Spleen (tissue), 7 donors: ENCODE results near the gene MYO7A.

Experiments
- POLR2A ChIP-seq, 3 donors: fragments of 450-650 bp; IDR thresholded peaks; one replicate each; pipeline ENCODE4 v1.5.1; 2017; ENCODE audit warnings: antibody characterized with exemption in 3 of 3, mild to moderate bottlenecking in 1 of 3
- TF ChIP-seq, protein P1 (sequence below), 11 experiments: fragments of 200-600 bp in 7 of 11; fragments of 450-650 bp in 4 of 11; sonication (generic) in 4 of 11; IDR thresholded peaks in 8 of 11; conservative IDR thresholded peaks in 3 of 11; 1 replicate in 7 of 11; 2 replicates in 4 of 11; pipeline versions ENCODE4 v1.4.0 to v1.8.0; 2016 to 2021; ENCODE audit warnings: antibody characterized with exemption in 11 of 11, inconsistent platforms in 4 of 11, mild to moderate bottlenecking in 1 of 11
- donor health status: DM: no; HTN: no; CAD: no; lungs with moderate emphysema.
- donor health status: DM: no; HTN: no; CAD: no.
- donor health status: DM: no; HTN: no; CAD: no.

DNA sequence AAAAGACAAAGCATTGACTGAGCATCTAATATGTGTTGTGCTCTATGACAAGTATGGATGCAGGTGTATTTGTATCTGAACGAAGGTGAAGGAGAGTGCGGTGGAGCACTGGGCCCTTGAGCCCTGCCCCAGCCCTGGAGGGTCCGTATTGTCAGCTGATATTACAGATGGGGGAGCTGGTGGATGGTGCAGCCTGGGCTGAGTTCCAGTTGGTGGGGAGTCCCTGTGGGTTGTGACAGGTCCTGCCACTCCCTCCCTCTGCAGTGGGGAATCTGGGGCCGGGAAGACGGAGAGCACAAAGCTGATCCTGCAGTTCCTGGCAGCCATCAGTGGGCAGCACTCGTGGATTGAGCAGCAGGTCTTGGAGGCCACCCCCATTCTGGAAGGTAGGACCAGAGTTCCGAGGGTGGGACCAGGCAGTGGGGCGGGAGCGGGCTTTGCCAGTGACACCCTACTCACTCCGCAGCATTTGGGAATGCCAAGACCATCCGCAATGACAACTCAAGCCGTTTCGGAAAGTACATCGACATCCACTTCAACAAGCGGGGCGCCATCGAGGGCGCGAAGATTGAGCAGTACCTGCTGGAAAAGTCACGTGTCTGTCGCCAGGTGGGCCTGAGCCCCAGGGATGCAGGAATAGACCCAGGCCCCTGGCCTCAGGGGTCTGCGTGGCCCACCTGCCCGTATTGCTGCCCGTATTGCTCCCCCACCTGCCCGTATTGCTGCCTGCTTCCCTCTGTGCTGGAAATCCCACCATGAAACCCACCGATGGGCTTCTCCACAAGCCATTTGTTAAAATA is 28.6 kb downstream of the MYO7A start:
- TF ChIP-seq, protein P1, sequence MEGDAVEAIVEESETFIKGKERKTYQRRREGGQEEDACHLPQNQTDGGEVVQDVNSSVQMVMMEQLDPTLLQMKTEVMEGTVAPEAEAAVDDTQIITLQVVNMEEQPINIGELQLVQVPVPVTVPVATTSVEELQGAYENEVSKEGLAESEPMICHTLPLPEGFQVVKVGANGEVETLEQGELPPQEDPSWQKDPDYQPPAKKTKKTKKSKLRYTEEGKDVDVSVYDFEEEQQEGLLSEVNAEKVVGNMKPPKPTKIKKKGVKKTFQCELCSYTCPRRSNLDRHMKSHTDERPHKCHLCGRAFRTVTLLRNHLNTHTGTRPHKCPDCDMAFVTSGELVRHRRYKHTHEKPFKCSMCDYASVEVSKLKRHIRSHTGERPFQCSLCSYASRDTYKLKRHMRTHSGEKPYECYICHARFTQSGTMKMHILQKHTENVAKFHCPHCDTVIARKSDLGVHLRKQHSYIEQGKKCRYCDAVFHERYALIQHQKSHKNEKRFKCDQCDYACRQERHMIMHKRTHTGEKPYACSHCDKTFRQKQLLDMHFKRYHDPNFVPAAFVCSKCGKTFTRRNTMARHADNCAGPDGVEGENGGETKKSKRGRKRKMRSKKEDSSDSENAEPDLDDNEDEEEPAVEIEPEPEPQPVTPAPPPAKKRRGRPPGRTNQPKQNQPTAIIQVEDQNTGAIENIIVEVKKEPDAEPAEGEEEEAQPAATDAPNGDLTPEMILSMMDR (IDR thresholded peaks at IDR 0.05 in 8 of 11, conservative IDR thresholded peaks at IDR 0.05 in 3 of 11), result no peak
- no peak for TF ChIP-seq POLR2A (IDR thresholded peaks at IDR 0.05)
